Superior temporal gyrus (tissue), 1 donor: Measurements from ENCODE around the gene LENG8.
"Not testable (repeated sequence)": the region's sequence is repeated elsewhere in the genome, so short reads cannot be mapped to it uniquely, and the experiment has no call there.

ENCODE experiments used
- DNase-seq: peaks from one replicate; pipeline ENCODE4 v3.0.0-alpha.2; 2016; ENCODE audit errors: extremely low spot score

LENG8 gene

GRCh38 chr19:54478677-54479266 lies 29.8 kb downstream of the LENG8 start:
- DNase-seq, result peak; percentile 52

- DNase-seq, result no peak
Measured at GRCh38 chr19:54480051-54480450, 31.1 kb downstream of the LENG8 start.

- peak; percentile 76 for DNase-seq
Measured at GRCh38 chr19:54481326-54481930, 32.4 kb downstream of the LENG8 start.

- no peak for DNase-seq
Measured at GRCh38 chr19:54482889-54483288, 33.9 kb downstream of the LENG8 start.

- no peak for DNase-seq
Measured at GRCh38 chr19:54484451-54484850, 35.5 kb downstream of the LENG8 start.

- DNase-seq, result no peak
Measured at GRCh38 chr19:54485851-54486250, 36.9 kb downstream of the LENG8 start.

GRCh38 chr19:54489341-54489740 lies 40.3 kb downstream of the LENG8 start:
- DNase-seq, result no peak

GRCh38 chr19:54489766-54490165 lies 40.8 kb downstream of the LENG8 start:
- DNase-seq, result no peak

- no peak for DNase-seq
Measured at GRCh38 chr19:54492568-54492967, 43.6 kb downstream of the LENG8 start.

GRCh38 chr19:54493056-54493455 lies 44.1 kb downstream of the LENG8 start:
- not testable (repeated sequence) for DNase-seq

- DNase-seq, result no peak
Measured at GRCh38 chr19:54493967-54494585, 45.1 kb downstream of the LENG8 start.

GRCh38 chr19:54495284-54495683 lies 46.3 kb downstream of the LENG8 start:
- not testable (repeated sequence) for DNase-seq

- DNase-seq, result not testable (repeated sequence)
Measured at GRCh38 chr19:54497747-54498450, 48.9 kb downstream of the LENG8 start.

GRCh38 chr19:54498451-54498772 lies 49.4 kb downstream of the LENG8 start:
- DNase-seq, result not testable (repeated sequence)

- DNase-seq, result no peak
Measured at GRCh38 chr19:54502518-54503048, 53.6 kb downstream of the LENG8 start, which contains the start of gene LAIR2. Gene LAIR2 (plus strand): TSS chr19:54502831. CDS start chr19:54502919, 88 bp downstream.

GRCh38 chr19:54505542-54505941 lies 56.5 kb downstream of the LENG8 start:
- not testable (repeated sequence) for DNase-seq

GRCh38 chr19:54506079-54506478 lies 57.1 kb downstream of the LENG8 start:
- DNase-seq, result no peak

GRCh38 chr19:54507038-54507717 lies 58.2 kb downstream of the LENG8 start:
- DNase-seq, result not testable (repeated sequence)

GRCh38 chr19:54507824-54508223 lies 58.8 kb downstream of the LENG8 start:
- DNase-seq, result no peak

GRCh38 chr19:54508487-54508886 lies 59.5 kb downstream of the LENG8 start:
- not testable (repeated sequence) for DNase-seq

GRCh38 chr19:54509200-54509940 lies 60.4 kb downstream of the LENG8 start:
- DNase-seq, result not testable (repeated sequence)
